Upper lobe of left lung (tissue), 6 donors: ENCODE measurements around the gene ALKBH7. TPM values are rescaled to one million over a fixed set of nuclear protein-coding genes. Genes with fewer than 3 reads are reported as not detected.
A peak's percentile ranks its signal among the peaks of the same experiment; 100 is the strongest.
"Not testable (repeated sequence)": the region's sequence is repeated elsewhere in the genome, so short reads cannot be mapped to it uniquely, and the experiment has no call there.

Source experiments
- ATAC-seq, 2 donors: fragments of 200-7000 bp; cut with Tn5 transposase; one replicate each; pipeline ENCODE4 v1.9.1; 2022; ENCODE audit warnings: mild to moderate bottlenecking in 2 of 2, moderate library complexity in 2 of 2; ENCODE audit not compliant: low FRiP score in 2 of 2
- DNase-seq, 2 donors: peaks; one replicate each; pipeline ENCODE4 v3.0.0-alpha.2; 2019 to 2020
- H3K27ac ChIP-seq, 4 donors: fragments of 200-600 bp; sonication (generic); one replicate each; pipeline ENCODE4 v1.5.1; 2016 to 2019
- H3K27me3 ChIP-seq, 4 donors: fragments of 200-600 bp; sonication (generic); one replicate each; pipeline ENCODE4 v1.5.1; 2017 to 2019
- H3K36me3 ChIP-seq, 4 donors: fragments of 200-600 bp; sonication (generic); one replicate each; pipeline ENCODE4 v1.5.1; 2016 to 2019
- H3K4me1 ChIP-seq, 4 donors: fragments of 200-600 bp; sonication (generic); one replicate each; pipeline ENCODE4 v1.5.1; 2018 to 2019
- H3K4me3 ChIP-seq, 4 donors: fragments of 200-600 bp; sonication (generic); one replicate each; pipeline ENCODE4 v1.5.1; 2017 to 2019; ENCODE audit warnings: mild to moderate bottlenecking in 2 of 4, moderate library complexity in 1 of 4
- H3K9me3 ChIP-seq, 4 donors: fragments of 200-600 bp; sonication (generic); one replicate each; pipeline ENCODE4 v1.5.1; 2018 to 2019
- CTCF ChIP-seq, 6 experiments: fragments of 450-650 bp in 4 of 6; fragments of 200-600 bp in 2 of 6; sonication (generic) in 2 of 6; IDR thresholded peaks; one replicate each; pipeline ENCODE4 v1.5.1; 2016 to 2019; ENCODE audit warnings: antibody characterized with exemption in 6 of 6
- EP300 ChIP-seq, 4 donors: sonication (generic); formaldehyde crosslinking; IDR thresholded peaks; one replicate each; pipeline ENCODE4 v1.5.1; 2017; ENCODE audit warnings: antibody characterized with exemption in 4 of 4, control low read depth in 2 of 4
- POLR2A ChIP-seq, 4 donors: fragments of 450-650 bp; IDR thresholded peaks; one replicate each; pipeline ENCODE4 v1.5.1; 2016 to 2017; ENCODE audit warnings: antibody characterized with exemption in 4 of 4, mild to moderate bottlenecking in 2 of 4
- POLR2AphosphoS5 ChIP-seq, 2 donors: sonication (generic); formaldehyde crosslinking; IDR thresholded peaks; one replicate each; pipeline ENCODE4 v1.5.1; 2017; ENCODE audit warnings: antibody characterized with exemption in 2 of 2
- WGBS, 2 donors: methylation state at CpG; one replicate each; pipeline ENCODE4 v1.1.5; 2017 to 2018; 5-methylcytosine and 5-hydroxymethylcytosine counted together
- total RNA-seq, 6 donors: library from RNA; depleted of rRNA in 4 of 6; stranded (reverse); fragments of >200 nt in 4 of 6; gene quantifications; one replicate each; pipeline versions ENCODE4 v1.1.0 to v1.2.1, GENCODE V29; 2016 to 2021
- donor health status: DM: no; HTN: no; CAD: no; lungs with moderate emphysema.
- donor health status: DM: no; HTN: yes; CAD: no; lungs with severe emphysema.

The ALKBH7 gene
- total RNA-seq, 6 donors from 2014 or later = 58.5 to 105 (median 77.0) TPM

DNA sequence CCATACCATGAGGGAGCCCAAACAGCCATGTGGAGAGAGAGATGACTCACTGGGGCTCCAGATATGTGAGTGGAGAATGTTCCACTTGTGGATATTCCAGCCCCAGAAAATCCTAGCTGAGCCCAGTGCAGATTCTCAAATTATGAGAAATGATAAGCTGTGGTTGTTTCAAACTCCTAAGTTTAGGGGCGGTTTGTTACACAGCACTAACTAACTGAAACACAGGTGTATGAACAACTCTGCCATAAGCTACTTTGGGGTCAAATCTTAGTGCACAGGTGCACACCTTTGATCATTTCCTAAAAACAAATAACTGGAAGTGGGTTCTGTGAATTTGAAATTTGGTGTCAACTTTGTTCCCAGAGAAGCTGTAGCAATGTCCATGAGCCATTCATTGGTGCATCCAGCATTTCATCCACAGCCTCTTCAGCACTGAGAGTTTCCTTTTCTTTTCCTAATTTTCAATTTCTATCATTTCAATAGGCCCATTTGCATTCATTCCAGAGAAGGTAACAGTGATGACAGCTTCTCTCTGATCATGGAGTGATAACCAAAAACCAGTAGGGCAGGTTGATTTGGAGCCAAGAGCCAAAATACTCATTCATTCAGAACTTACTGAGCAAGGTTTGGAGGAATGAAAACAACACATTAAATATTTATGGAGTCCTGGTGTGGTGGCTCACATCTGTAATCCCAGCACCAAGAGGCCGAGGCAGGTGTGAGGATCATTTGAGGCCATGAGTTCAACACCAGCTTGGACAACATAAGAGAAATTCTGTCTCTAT is 20.0 kb upstream of the ALKBH7 start:
- Histone ChIP-seq H3K27ac (no peak overlapping the region), H3K27me3 (no peaks in the 10 kb centered on the region), H3K4me1 (no peaks in the 10 kb centered on the region), H3K36me3 (no peaks in the 10 kb centered on the region), H3K9me3 (no peaks in the 10 kb centered on the region), H3K4me3 (no peak overlapping the region)
- 78 to 89% methylated on average over 2 of the region's 2 CpGs for WGBS, 2 donors
- no peak for ATAC-seq
- no peak for DNase-seq
- TF ChIP-seq POLR2A (IDR thresholded peaks at IDR 0.05) (no peak), CTCF (IDR thresholded peaks at IDR 0.05) (no peak), POLR2AphosphoS5 (IDR thresholded peaks at IDR 0.05) (no peak), EP300 (IDR thresholded peaks at IDR 0.05) (no peak)

DNA sequence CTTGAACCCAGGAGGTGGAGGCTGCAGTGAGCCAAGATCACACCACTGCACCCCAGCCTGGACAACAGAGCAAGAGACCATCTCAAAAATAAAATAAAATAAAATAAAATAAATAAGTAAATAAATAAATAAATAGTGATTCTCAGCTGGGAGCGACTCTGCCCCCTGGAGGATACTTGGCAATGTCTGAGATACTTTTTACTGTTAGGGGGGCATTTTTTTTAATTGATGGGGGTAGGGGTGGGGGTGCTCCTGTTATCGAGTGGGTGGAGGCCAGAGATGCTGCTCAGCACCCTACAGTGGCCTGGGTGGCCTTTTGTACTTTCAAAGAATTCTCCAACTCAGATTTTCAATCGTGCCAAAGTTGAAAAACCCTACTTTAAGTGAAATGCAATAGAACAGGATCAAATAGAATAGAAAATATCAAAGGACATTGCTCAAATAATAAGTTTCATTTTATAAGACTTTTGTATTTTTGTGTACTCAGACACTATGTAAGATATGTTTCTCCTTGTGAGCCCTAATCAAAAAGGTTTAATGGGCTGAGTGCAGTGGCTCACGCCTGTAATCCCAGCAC is 18.4 kb upstream of the ALKBH7 start:
- WGBS, 2 donors = 57 to 69% methylated on average over 4 of the region's 4 CpGs
- no peak overlapping the region for H3K27ac ChIP-seq
- ATAC-seq (no peak), DNase-seq (no peak)
- H3K27me3 ChIP-seq = no peaks in the 10 kb centered on the region
- TF ChIP-seq POLR2AphosphoS5 (IDR thresholded peaks at IDR 0.05) = no peak
- TF ChIP-seq CTCF (IDR thresholded peaks at IDR 0.05) = peak in 2 of 6 experiments; percentile 10 to 38
- H3K4me1 ChIP-seq = no peaks in the 10 kb centered on the region
- no peaks in the 10 kb centered on the region for H3K9me3 ChIP-seq
- H3K4me3 ChIP-seq = no peak overlapping the region
- H3K36me3 ChIP-seq = no peaks in the 10 kb centered on the region

- ATAC-seq, H3K4me3 ChIP-seq, H3K9me3 ChIP-seq, H3K27me3 ChIP-seq, H3K4me1 ChIP-seq, H3K27ac ChIP-seq, H3K36me3 ChIP-seq: not testable (repeated sequence)
- 93% methylated on average over 9 of the region's 46 CpGs; no CpG with 5 or more reads in 1 of the 2 donors for WGBS, 2 donors
- peak in 1 of 2 donors; percentile 55 for DNase-seq
Observed at GRCh38 chr19:6355321-6356040, 17.1 kb upstream of the ALKBH7 start.

DNA sequence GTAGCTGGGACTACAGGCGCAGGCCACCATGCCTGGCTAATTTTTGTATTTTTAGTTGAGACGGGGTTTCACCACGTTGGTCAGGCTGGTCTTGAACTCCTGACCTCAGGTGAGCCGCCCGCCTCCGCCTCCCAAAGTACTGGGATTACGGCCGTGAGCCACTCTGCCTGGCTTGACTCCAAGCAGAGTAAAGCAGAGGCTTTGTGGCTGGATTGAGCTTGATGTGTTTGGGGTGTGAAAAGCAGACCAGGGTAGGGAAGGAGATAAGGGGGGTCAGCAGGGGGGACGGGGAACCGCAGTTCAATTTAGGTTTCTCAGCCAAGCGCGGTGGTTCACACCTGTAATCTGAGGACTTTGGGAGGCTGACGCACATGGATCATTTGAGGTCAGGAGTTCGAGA is 15.4 kb upstream of the ALKBH7 start:
- Histone ChIP-seq H3K4me3 (no peak overlapping the region), H3K4me1 (peaks cover 2% of the 10 kb centered on the region in 4 donors), H3K36me3 (no peaks in the 10 kb centered on the region), H3K27ac (no peak overlapping the region), H3K27me3 (no peaks in the 10 kb centered on the region), H3K9me3 (no peaks in the 10 kb centered on the region)
- 85 to 89% methylated on average over 5 to 14 of the region's 14 CpGs for WGBS, 2 donors
- DNase-seq (no peak), ATAC-seq (no peak)
- TF ChIP-seq CTCF (IDR thresholded peaks at IDR 0.05) = no peak
- no peak for TF ChIP-seq POLR2A (IDR thresholded peaks at IDR 0.05)
- TF ChIP-seq EP300 (IDR thresholded peaks at IDR 0.05) = no peak

DNA sequence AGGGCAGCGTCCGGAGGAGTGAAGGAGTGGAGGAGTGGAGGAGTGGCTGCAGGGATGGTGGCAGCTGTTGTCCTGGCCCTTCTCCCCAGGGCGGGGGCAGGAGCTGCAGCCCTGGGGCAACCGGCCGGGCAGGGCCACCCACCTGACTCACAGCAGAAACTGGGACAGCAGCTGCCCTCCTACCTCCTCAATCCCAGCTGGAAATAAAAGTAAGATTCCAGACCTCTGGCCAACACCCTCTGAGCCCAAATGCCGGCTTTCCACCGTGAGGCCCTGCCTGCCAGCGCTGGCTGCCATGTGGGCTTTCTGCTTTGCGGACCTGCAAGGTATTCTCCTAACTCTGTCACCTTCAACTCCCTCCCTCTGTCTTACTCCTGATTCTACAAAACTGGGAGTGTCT is 14.6 kb upstream of the ALKBH7 start:
- Histone ChIP-seq H3K9me3 (no peaks in the 10 kb centered on the region), H3K4me1 (peaks cover 9 to 10% (median 10%) of the 10 kb centered on the region in 4 donors), H3K36me3 (peaks cover 0 to under 1% (median 0%) of the 10 kb centered on the region in 4 donors), H3K4me3 (no peak overlapping the region), H3K27ac (no peak overlapping the region), H3K27me3 (no peaks in the 10 kb centered on the region)
- 58 to 61% methylated on average over 9 of the region's 9 CpGs for WGBS, 2 donors
- TF ChIP-seq CTCF (IDR thresholded peaks at IDR 0.05) = no peak
- TF ChIP-seq POLR2A (IDR thresholded peaks at IDR 0.05) = no peak
- TF ChIP-seq POLR2AphosphoS5 (IDR thresholded peaks at IDR 0.05) = no peak
- TF ChIP-seq EP300 (IDR thresholded peaks at IDR 0.05) = no peak
- ATAC-seq (no peak), DNase-seq (peak in 1 of 2 donors; percentile 64)
